ENCODE measurements around the gene MRPL20.

The MRPL20 gene

GRCh38 chr1:1402072-1402900 lies 4.8 kb downstream of the MRPL20 start:
- H3K4me3 ChIP-seq (replicated peaks; ENCODE audit: low read depth, low read length): no peak overlapping the region
- peak; percentile 76 for TF ChIP-seq CTCF (IDR thresholded peaks at IDR 0.05; ENCODE audit: low read length, missing control alignments)
- DNase-seq (ENCODE audit: low read depth): peak; percentile 72

GRCh38 chr1:1401457-1402010 lies 5.6 kb downstream of the MRPL20 start:
- H3K4me3 ChIP-seq (replicated peaks; ENCODE audit: low read depth, low read length): no peak overlapping the region
- no peak for DNase-seq (ENCODE audit: low read depth)
- TF ChIP-seq CTCF (IDR thresholded peaks at IDR 0.05; ENCODE audit: low read length, missing control alignments): no peak

GRCh38 chr1:1400576-1401456 lies 6.3 kb downstream of the MRPL20 start:
- no peak for TF ChIP-seq CTCF (IDR thresholded peaks at IDR 0.05; ENCODE audit: low read length, missing control alignments)
- H3K4me3 ChIP-seq (replicated peaks; ENCODE audit: low read depth, low read length): peak overlapping the region; percentile 97
- no peak for DNase-seq (ENCODE audit: low read depth)

- TF ChIP-seq CTCF (IDR thresholded peaks at IDR 0.05; ENCODE audit: low read length, missing control alignments): no peak
- peak; percentile 29 for DNase-seq (ENCODE audit: low read depth)
- H3K4me3 ChIP-seq (replicated peaks; ENCODE audit: low read depth, low read length): peak overlapping the region; percentile 97
Measured at GRCh38 chr1:1399872-1400575, 7.1 kb downstream of the MRPL20 start.

- DNase-seq (ENCODE audit: low read depth): peak; percentile 99
- peak within 1 kb of the TSS; percentile 97 for H3K4me3 ChIP-seq (replicated peaks; ENCODE audit: low read depth, low read length)
- TF ChIP-seq CTCF (IDR thresholded peaks at IDR 0.05; ENCODE audit: low read length, missing control alignments): peak; percentile 46
Measured at GRCh38 chr1:1399187-1399871, 7.8 kb downstream of the MRPL20 start, which contains the start of gene CCNL2. CCNL2 (minus strand) TSS chr1:1399335; CDS start chr1:1399306, 29 bp downstream.

- TF ChIP-seq CTCF (IDR thresholded peaks at IDR 0.05; ENCODE audit: low read length, missing control alignments): no peak
- DNase-seq (ENCODE audit: low read depth): no peak
Measured at GRCh38 chr1:1398677-1399186, 8.4 kb downstream of the MRPL20 start.

More at GRCh38 chr1:1398677-1399186, 8.4 kb downstream of the MRPL20 start:
- H3K4me3 ChIP-seq (replicated peaks; ENCODE audit: low read depth, low read length): peak overlapping the region; percentile 79

All from fibroblast of pulmonary artery (primary cell).